ENCODE results near the gene CCDC197.

The CCDC197 gene

GRCh38 chr14:94029671-94030203, 32.6 kb downstream of the CCDC197 start:
- DNase-seq (ENCODE audit: extremely low spot score), result no peak
- ChIA-PET CTCF (interaction anchor here (0.9 to 2.4 kb wide), 4 partner anchors 9 to 107 kb away, joined by 3 to 15 read pairs (median 3); partner anchors contain the start of gene IFI27L2), POLR2A (no interaction called here)
- TF ChIP-seq CTCF (IDR thresholded peaks at IDR 0.05; ENCODE audit: control extremely low read depth, extremely low read depth, low read depth, missing control alignments), result no peak

- ChIA-PET CTCF (interaction anchor here (0.9 to 2.4 kb wide), 2 partner anchors 16 to 106 kb away, joined by 3 to 15 read pairs; no protein-coding TSS in a partner anchor), POLR2A (no interaction called here)
- DNase-seq (ENCODE audit: extremely low spot score), result no peak
- no peak for TF ChIP-seq CTCF (IDR thresholded peaks at IDR 0.05; ENCODE audit: control extremely low read depth, extremely low read depth, low read depth, missing control alignments)
Observed at GRCh38 chr14:94030571-94030970, 33.5 kb downstream of the CCDC197 start.

GRCh38 chr14:94031161-94031882, 34.2 kb downstream of the CCDC197 start:
- no peak for TF ChIP-seq CTCF (IDR thresholded peaks at IDR 0.05; ENCODE audit: control extremely low read depth, extremely low read depth, low read depth, missing control alignments)
- CTCF ChIA-PET, result interaction anchor here (8.5 to 9.0 kb wide), 2 partner anchors 10 to 109 kb away, joined by 151 to 182 read pairs; partner anchors contain the start of gene OTUB2

GRCh38 chr14:94031883-94032279, 34.8 kb downstream of the CCDC197 start:
- TF ChIP-seq CTCF (IDR thresholded peaks at IDR 0.05; ENCODE audit: control extremely low read depth, extremely low read depth, low read depth, missing control alignments), result no peak
- no peak for DNase-seq (ENCODE audit: extremely low spot score)
- ChIA-PET POLR2A (no interaction called here), CTCF (interaction anchor here (1.3 to 9.0 kb wide), 4 partner anchors 11 to 108 kb away, joined by 4 to 182 read pairs (median 104); partner anchors contain the start of gene OTUB2)

More at GRCh38 chr14:94031161-94031882, 34.2 kb downstream of the CCDC197 start:
- POLR2A ChIA-PET, result no interaction called here
- no peak for DNase-seq (ENCODE audit: extremely low spot score)

GRCh38 chr14:94034886-94035285, 37.8 kb downstream of the CCDC197 start:
- ChIA-PET POLR2A (no interaction called here), CTCF (interaction anchor here (1.5 to 9.0 kb wide), 13 partner anchors 12 to 145 kb away, joined by 4 to 182 read pairs (median 30); partner anchors contain the start of genes DDX24, IFI27L1 and OTUB2)
- no peak for TF ChIP-seq CTCF (IDR thresholded peaks at IDR 0.05; ENCODE audit: control extremely low read depth, extremely low read depth, low read depth, missing control alignments)
- no peak for DNase-seq (ENCODE audit: extremely low spot score)

- ChIA-PET CTCF (interaction anchor here (0.5 to 9.0 kb wide), 41 partner anchors 11 to 449 kb away, joined by 3 to 182 read pairs (median 5); partner anchors contain the start of genes DDX24, IFI27L1, IFI27L2 and OTUB2), POLR2A (no interaction called here)
- DNase-seq (ENCODE audit: extremely low spot score), result peak; percentile 84
- TF ChIP-seq CTCF (IDR thresholded peaks at IDR 0.05; ENCODE audit: control extremely low read depth, extremely low read depth, low read depth, missing control alignments), result peak; percentile 75
Observed at GRCh38 chr14:94036313-94037167, 39.4 kb downstream of the CCDC197 start.
